ENCODE data around the gene TNS3. TPM values are rescaled to one million over a fixed set of nuclear protein-coding genes. Genes with fewer than 3 reads are reported as not detected.

The TNS3 gene
- total and polyA plus RNA-seq, 2 donors (not counting 1 experiment from before 2014, with no cell fraction given) = 11.4 to 77.5 TPM

DNA sequence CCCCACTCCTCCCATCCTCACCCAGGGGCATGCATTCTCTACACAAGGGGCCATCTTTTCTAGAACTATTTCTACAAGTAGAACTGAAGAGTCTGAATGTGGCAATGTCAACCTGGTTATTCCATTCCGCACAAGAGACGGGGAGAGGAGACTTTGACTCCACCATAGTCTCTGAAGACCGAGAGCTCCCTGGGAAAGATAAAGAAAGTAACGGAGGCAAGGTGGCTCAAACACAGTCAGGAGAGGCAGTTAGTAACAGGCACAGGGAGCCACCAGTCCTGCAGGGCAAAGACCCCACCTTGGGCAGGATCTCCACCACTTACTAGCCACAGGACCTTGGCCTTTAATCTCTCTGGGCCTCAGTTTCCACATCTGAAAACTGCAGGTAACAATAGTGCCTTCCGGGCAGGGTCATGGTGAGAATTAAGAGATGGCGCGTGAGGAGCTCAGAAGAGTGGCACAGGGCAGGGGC, 100.3 kb downstream of the TNS3 start:
- ChIA-PET CTCF (interaction anchor here (0.6 to 2.3 kb wide), 5 partner anchors 16 to 338 kb away, joined by 3 to 14 read pairs (median 4); no protein-coding TSS in a partner anchor), POLR2A (interaction anchor here (1.0 to 1.4 kb wide), 3 partner anchors 15 to 338 kb away, joined by 3 to 6 read pairs (median 6); no protein-coding TSS in a partner anchor)
- peaks cover 67% of the 10 kb centered on the region for H3K4me1 Mint-ChIP-seq
- H3K36me3 ChIP-seq (replicated peaks in 1 of 2; ENCODE audit: control extremely low read depth in 1 of 2, control insufficient read depth in 1 of 2, extremely low read depth in 1 of 2, insufficient read depth in 2 of 2, low read length in 1 of 2) = no peaks in the 10 kb centered on the region
- 96% methylated on average over 7 of the region's 7 CpGs for WGBS (ENCODE audit: insufficient coverage)
- H3K27me3 Mint-ChIP-seq = no peaks in the 10 kb centered on the region
- no peaks in the 10 kb centered on the region for H3K27me3 ChIP-seq (replicated peaks in 1 of 4; ENCODE audit: control extremely low read depth in 1 of 4, control insufficient read depth in 3 of 4, insufficient read depth in 4 of 4, low read length in 3 of 4)
- peak overlapping the region; percentile 87 for H3K27ac Mint-ChIP-seq
- ATAC-seq (ENCODE audit: low read depth) (no peak), DNase-seq (no peak)
- no peaks in the 10 kb centered on the region for H3K9me3 ChIP-seq (ENCODE audit: control extremely low read depth in 1 of 3, control insufficient read depth in 2 of 3, insufficient read depth in 1 of 3, low read length in 2 of 3)
- H3K27ac ChIP-seq (ENCODE audit: low read length in 2 of 2) = no peak overlapping the region
- H3K79me2 ChIP-seq (ENCODE audit: control insufficient read depth, insufficient read depth, low read length) = peaks cover 34% of the 10 kb centered on the region
- H3K4me3 Mint-ChIP-seq = peak overlapping the region; percentile 72
- intact Hi-C loops (cut with micrococcal nuclease) = loop anchor here (1.0 to 10.0 kb wide), 7 partner anchors 13 to 606 kb away; partner anchors contain the start of genes TNS3 and UPP1
- peaks cover 39 to 44% of the 10 kb centered on the region in 2 donors for H3K4me1 ChIP-seq (ENCODE audit: control insufficient read depth in 2 of 2, insufficient read depth in 2 of 2, low read length in 2 of 2)
- H3K4me2 ChIP-seq (replicated peaks; ENCODE audit: low read depth, low read length, poor library complexity, severe bottlenecking) = peak overlapping the region; percentile 61
- H2AFZ ChIP-seq (ENCODE audit: insufficient read depth, low read depth, low read length, poor library complexity, severe bottlenecking) = no peak overlapping the region
- peak overlapping the region in 1 of 5 experiments; percentile 35 for H3K4me3 ChIP-seq (ENCODE audit: control extremely low read depth in 1 of 5, extremely low read depth in 1 of 5, insufficient read depth in 1 of 5, low read depth in 2 of 5, low read length in 4 of 5)
- H4K20me1 ChIP-seq (ENCODE audit: control insufficient read depth, insufficient read depth, low read length, poor library complexity, severe bottlenecking) = peaks cover 5% of the 10 kb centered on the region
- TF ChIP-seq, protein P1, sequence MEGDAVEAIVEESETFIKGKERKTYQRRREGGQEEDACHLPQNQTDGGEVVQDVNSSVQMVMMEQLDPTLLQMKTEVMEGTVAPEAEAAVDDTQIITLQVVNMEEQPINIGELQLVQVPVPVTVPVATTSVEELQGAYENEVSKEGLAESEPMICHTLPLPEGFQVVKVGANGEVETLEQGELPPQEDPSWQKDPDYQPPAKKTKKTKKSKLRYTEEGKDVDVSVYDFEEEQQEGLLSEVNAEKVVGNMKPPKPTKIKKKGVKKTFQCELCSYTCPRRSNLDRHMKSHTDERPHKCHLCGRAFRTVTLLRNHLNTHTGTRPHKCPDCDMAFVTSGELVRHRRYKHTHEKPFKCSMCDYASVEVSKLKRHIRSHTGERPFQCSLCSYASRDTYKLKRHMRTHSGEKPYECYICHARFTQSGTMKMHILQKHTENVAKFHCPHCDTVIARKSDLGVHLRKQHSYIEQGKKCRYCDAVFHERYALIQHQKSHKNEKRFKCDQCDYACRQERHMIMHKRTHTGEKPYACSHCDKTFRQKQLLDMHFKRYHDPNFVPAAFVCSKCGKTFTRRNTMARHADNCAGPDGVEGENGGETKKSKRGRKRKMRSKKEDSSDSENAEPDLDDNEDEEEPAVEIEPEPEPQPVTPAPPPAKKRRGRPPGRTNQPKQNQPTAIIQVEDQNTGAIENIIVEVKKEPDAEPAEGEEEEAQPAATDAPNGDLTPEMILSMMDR (IDR thresholded peaks at IDR 0.05) = no peak
- no peak for TF ChIP-seq EZH2 (IDR thresholded peaks at IDR 0.05; ENCODE audit: borderline replicate concordance, insufficient read depth, low read depth, low read length, poor library complexity, severe bottlenecking)
- H3K9me3 Mint-ChIP-seq (ENCODE audit: insufficient read depth) = no peaks in the 10 kb centered on the region
- H3K9ac ChIP-seq (ENCODE audit: low read length) = peak overlapping the region; percentile 40

All from B cell (primary cell).